ENCODE results near the gene DOCK4.
"Not testable (repeated sequence)": the region's sequence is repeated elsewhere in the genome, so short reads cannot be mapped to it uniquely, and the experiment has no call there.

DOCK4 gene

DNA sequence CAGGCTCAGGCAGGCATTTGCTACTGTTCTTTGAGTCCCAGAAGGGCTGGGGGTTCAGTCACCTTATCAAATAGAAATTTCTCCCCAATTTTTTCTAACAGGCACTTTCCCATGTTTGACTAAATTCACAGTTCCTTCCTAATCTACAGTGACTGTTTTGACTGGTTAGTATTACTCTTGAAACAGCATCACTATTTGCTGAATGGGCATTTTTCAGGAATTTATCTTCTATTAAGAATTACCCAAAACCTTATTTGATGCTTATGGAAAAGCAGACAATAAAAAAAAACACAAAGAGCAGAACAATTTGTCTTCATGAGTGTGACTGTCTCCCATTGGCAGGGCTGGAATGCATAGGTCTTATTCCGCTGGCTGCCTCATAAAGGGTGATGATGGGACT lies 269.0 kb downstream of the DOCK4 start:
- DNase-seq = no peak

- no peak for DNase-seq
These were observed 272.6 kb downstream of the DOCK4 start for GRCh38 chr7:111933609-111934008.

- no peak for DNase-seq
These were observed 274.2 kb downstream of the DOCK4 start for GRCh38 chr7:111931958-111932357.

GRCh38 chr7:111931016-111931517 lies 275.1 kb downstream of the DOCK4 start:
- no peak for DNase-seq

DNA sequence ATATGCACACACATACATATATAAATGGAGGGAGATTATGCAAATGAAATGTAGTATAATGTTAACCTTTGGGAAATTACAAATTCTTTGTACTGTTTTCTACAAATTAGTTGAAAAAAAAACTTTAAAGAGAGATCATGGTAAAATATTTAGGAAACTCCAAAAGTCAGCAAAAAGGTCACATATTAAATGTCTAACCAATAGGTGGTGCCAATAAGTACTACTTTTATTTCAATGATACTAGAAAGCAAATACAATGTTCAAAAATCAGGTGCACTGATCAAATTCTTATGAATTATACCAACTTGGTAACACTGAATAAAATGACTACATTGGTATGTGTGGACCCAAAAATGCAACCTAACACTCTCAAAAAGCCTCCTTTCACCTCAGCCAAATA lies 276.9 kb downstream of the DOCK4 start:
- no peak for DNase-seq

DNA sequence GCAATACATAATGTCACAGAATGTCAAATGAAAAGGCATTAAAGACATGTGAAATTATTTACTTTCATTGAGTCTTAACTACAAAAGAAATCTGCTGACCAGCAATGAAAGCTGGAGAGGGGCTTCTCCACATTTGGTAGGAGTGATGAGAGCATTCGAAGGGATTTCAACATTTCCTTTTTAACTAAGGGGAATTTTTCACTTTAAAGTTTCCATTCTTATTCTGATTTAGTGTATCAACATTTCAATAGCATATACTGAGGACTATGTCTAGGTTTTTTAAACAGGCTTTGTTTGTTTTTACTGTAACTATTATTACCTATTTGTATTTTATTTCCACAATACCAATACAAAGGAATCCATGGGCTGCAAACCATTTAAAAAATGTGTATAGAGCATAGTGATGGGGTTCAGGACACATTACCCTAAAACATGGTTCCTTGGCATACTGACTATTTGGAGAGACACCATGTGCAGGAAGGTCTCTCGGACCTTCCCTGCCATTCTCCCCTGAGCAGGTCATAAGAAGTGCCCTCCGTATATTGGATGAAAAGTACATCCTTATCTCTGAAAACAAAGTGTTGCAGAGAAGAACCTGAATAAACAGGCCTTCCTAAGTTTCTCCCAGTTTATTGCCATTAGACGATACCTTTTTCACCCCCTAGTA lies 278.7 kb downstream of the DOCK4 start:
- DNase-seq = no peak

DNA sequence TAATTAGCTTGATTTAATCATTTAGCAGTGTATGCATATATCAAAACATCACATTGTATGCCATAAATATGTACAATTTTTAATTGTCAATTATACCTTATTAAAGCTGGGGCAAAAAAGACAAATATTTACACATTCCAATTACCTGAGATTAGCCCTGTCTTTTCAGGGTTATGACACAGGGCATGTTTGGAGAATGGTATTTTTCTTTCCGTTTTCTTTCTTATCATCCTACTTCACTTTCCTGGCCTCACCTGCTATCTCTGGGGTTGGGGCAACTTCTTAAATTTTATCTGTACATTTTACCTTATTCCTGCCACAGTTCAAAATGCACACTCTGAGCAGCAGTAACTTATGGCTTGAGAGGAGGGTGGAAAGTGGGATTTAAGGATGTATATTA lies 285.9 kb downstream of the DOCK4 start:
- DNase-seq = no peak

DNA sequence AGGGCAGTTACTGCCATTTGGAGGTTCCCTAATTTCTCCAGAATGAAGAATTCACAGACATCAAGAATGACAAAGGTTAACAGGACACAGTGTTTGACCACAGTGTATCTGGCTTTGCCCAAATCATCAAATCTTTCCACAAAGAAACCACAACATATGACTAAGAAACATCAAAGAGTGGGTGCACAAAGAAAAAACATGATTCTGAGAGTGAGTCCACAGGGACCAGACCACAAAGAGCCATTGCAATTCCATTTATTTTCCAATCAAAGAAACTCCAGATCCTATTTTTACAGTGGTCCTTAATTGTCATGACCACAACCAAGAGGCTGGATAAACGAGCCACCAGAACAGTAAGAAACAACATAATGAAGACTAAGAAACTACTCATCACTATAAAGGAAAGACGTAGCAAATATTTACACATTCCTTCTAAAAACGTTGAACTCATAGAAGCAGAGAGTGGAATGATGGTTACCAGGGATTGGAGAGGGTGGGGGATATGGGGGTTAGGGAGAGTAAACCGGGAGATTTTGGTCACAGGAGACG lies 286.5 kb downstream of the DOCK4 start:
- DNase-seq = no peak

- no peak for DNase-seq
These were observed 287.0 kb downstream of the DOCK4 start for GRCh38 chr7:111919164-111919563.

- no peak for DNase-seq
These were observed 287.7 kb downstream of the DOCK4 start for GRCh38 chr7:111918461-111918860.

DNA sequence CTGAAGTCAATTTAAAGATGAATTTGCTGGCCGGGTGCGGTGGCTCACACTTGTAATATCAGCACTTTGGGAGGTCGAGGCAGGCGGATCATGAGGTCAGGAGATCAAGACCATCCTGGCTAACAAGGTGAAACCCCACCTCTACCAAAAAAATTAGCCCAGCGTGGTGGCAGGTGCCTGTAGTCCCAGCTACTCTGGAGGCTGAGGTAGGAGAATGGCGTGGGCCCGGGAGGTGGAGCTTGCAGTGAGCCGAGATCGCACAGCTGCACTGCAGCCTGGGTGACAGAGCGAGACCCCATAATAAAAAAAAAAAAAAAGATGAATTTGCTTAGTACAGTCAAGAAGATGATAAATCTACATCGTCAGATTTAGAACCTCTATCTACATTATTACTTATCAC lies 288.8 kb downstream of the DOCK4 start:
- not testable (repeated sequence) for DNase-seq

DNA sequence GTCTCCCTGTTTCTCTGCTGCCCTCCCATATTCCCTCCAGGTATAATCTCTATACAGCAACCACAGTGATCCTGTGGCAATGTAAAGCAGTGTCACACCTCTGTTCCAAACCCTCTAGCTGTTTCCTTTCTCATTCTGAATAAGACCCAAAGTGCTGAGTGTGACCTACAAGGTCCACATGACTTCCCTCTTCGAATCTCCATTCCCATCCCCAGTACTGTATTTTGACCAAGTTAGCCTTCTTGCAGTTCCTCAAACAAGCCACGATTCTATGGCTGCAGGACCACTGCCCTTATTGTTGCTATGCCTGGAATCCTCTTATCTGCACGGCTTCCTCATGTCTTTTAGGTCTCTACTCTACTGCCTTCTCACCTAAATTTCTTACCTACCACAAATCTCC lies 291.9 kb downstream of the DOCK4 start:
- no peak for DNase-seq

- DNase-seq = no peak
These were observed 294.8 kb downstream of the DOCK4 start for GRCh38 chr7:111911166-111911961.

DNA sequence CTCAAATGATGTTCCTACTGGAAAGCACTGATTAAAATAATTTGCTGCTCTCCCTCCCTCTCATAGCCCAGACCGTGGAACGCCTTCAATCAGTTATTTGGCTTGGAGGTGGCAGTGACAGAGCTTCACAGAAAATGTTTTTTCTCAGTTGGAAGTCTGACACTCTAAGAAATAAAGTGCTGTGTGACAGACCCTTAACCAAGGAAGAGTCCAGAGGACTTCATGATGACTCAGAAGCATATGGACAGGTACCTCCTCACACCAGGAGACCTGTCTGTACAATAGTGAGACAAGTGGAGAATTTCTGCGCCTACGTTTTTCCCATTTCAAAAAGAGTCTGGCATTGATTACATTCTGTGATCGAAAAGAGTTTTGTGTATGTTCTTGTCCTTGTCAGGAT lies 295.5 kb downstream of the DOCK4 start:
- no peak for DNase-seq

DNA sequence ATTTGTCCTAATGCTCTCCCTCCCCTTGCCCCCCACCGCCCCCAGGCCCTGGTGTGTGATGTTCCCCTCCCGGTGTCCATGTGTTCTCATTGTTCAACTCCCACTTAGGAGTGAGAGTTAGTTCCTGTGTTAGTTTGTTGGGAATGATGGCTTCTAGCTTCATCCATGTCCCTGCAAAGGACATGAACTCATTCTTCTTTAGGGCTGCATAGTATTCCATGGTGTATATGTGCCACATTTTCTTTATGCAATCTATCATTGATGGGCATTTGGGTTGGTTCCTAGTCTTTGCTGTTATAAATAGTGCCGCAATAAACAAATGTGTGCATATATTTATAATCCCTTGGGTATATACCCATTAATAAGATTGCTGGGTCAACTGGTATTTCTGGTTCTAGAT lies 297.5 kb downstream of the DOCK4 start:
- DNase-seq = not testable (repeated sequence)

DNA sequence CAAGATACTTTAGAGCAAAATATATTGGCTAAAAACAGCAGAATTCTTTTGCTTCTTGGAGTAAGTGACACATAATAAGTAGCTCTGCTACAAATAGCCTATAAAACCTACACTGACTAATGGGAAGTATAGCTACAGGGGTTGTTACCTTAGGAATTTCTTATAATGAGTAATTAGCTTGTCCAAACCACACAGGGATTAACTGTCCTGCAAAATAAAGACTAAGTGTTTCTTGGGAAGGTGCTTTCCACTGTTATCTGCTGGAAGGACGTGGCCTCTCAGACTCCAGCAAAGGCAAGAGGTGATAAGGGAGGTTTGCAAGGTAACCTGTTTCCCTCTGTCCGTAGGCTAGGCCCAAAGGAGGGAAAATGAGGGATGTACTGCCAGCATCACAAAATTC lies 302.4 kb downstream of the DOCK4 start:
- DNase-seq = no peak

DNA sequence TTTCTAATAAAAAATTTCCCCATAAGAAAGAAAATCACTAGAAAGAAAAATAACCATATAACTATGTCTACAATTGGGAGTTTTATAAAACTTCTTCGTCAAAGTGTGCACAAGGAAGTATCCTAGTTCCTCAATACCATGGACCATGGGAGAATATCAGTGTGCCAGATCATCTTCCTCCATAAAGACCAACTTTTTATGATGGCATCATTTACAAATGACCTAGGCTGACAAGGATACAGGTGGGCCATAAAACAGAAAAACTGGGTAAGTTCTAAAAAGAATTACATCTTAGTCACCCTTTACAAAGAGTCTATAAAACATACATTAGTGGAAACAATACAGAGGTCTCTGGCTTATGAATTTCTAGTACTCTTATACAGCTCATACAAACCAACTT lies 303.2 kb downstream of the DOCK4 start:
- no peak for DNase-seq

- DNase-seq = no peak
These were observed 305.9 kb downstream of the DOCK4 start for GRCh38 chr7:111900283-111900682.

GRCh38 chr7:111895049-111895448 lies 311.1 kb downstream of the DOCK4 start:
- no peak for DNase-seq

DNA sequence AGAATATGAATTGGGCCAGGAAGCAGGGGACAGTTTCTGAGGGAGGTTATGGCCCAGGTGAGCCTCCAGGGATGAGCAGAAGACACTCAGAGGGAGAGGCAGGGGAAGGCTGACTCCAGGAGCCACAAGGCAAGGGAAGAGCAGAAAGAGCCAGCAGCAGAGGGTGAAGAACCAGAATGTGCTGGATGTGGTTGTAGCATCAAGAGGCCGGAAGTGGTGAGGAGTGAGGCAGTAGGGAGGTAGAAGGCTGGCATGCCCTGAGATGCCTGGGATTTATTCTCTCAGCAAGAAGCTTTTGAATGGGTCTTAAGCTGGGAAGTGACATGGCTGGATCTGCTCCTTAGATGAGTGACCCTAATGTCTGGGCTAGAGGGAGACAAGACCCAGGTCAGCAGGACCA lies 311.7 kb downstream of the DOCK4 start:
- DNase-seq = no peak

GRCh38 chr7:111893190-111893589 lies 313.0 kb downstream of the DOCK4 start:
- no peak for DNase-seq

- DNase-seq = no peak
These were observed 313.6 kb downstream of the DOCK4 start for GRCh38 chr7:111892588-111892987.

- DNase-seq = no peak
These were observed 318.5 kb downstream of the DOCK4 start for GRCh38 chr7:111887734-111888133.

DNA sequence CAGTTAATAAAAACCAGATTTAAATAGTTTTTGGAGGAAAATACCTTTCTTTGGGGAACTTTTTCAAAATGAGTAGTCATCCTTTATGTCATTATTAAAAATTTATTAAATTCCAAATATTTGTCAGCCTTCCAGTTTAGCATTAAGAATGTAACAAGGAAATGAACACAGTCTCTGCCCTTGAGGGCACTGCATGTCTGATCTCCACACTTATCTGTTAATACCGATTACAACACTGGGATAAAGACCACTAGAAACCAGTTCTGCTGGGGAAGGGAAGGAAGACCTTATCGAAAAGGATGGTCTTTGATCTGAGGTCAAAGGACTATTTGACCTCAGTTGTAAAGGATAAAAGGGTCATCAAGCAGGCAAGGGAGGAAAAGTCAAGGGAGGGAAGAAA lies 320.0 kb downstream of the DOCK4 start:
- no peak for DNase-seq

Measured in NCI-H2107 (cell line).